Stimulated activated CD4-positive, alpha-beta T cell treated with anti-CD3 and anti-CD28 coated beads, Interleukin-12 subunit alpha, Interleukin-12 subunit beta, amount 100 ng/mL, for 24 hours (primary cell): ENCODE data around the gene MARCHF2.

Experiments
- DNase-seq, 2 experiments: peaks; one replicate each; pipeline ENCODE4 v3.0.0-alpha.2; 2020; ENCODE audit warnings: low read depth in 2 of 2

MARCHF2 gene

DNA sequence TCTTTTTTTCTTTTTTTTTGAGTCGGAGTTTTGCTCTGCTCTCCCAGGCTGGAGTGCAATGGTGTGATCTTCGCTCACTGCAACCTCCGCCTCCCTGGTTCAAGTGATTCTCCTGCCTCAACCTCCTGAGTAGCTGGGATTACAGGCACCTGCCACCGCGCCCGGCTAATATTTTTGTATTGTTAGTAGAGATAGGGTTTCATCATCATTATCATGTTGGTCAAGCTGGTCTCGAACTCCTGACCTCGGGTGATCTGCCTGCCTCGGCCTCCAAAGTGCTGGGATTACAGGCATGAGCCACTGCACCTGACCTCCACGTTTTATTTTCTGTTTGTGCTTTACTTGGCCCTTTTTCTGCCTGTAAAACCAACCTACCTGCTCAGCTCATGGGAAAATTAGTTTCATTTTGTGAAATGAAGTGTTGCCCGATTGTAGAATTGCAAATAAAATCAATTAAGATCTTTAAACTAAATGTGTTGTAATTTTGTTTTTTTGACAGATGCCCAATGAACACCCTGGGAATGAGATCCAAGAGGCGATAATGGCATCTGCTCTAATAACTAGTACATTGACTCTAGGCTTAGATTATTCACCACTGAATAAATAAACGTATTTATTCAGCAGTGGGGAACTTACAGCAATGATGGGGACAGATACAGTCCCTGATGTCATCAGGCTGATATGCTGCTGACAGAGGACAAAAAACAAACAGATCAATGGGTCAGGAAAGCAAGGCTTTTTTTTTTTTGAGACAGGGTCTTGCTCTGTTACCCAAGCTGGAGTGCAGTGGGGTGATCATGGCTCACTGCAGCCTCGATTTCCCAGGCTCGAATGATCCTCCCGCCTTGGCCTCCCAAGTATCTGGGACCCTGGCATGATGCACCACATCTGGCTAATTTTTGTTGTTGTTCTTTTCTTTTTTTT is 25.2 kb upstream of the MARCHF2 start:
- DNase-seq: no peak

DNA sequence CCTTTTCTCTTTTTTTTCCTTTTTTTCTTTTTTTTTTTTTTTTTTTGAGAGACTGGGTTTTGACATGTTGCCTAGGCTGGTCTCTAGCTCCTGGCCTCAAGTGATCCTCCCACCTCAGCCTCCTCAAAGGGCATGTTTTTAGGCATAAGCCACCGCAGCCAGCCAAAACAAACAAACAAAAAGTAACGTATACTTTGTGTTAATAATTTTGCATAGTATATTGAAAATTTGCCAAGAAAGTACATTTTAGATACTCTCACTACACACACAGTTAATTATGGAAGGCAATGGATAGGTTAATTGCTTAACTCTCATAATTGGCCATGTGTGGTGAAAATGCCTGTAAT is 24.5 kb upstream of the MARCHF2 start:
- no peak for DNase-seq

DNA sequence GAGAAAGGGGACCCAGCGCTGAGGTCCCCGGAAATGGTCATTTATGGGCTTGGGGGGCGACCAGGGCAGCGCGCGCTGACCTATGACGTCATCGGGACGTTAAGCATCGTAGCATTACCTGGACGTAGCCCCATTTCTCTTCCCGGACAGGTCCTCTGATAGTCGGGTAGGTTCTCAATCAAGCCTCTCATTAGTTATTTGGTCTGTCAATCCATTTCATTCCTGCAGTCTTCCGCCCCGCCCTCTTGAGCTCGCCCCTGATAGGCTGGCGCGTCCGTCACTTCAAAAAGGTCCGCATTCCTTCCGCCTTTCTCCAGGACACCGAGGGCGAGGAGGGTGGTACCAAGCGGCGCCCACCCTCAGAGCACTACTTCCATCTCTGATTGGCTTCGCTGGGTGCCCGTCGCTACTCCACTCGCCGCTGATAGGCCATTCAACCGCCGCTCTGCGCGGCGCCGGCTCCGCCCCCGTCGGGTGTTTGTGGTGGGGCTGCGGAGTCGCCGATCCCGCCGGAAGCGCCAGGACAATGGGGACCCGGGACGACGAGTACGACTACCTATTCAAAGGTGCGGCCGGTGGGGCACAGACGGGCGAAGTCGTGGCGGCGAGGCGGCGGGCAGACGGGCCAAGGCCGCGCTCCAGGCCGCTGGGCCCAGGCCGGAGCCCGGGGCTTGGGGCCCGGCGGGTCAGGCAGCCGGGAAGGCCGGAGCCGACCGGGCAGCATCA is 23.1 kb upstream of the MARCHF2 start, which contains the start of gene RAB11B:
Gene RAB11B (plus strand): TSS at position 470 of the 726 bp plus-strand sequence. CDS start 57 bp downstream, at position 527.
- DNase-seq: peak; percentile 95 to 98

DNA sequence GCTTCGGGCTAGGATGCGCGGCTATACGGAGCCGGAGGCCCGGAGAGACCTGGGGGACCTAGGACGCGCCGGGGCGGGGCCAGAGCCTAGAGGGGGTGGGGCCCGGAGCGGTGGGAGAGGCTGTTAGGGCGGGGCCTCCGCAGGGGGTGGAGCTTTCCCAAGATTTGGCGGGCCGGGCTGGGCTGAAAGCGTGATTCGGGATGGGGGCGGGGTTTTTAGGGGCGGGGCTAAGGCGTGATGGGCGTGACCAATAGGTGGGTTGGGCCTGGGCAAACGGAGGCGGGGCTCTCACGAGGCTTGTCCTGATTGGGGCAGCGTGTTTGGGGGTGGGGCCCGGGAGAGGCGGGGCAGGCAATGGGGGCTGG is 22.5 kb upstream of the MARCHF2 start:
- DNase-seq: peak; percentile 87 to 95

DNA sequence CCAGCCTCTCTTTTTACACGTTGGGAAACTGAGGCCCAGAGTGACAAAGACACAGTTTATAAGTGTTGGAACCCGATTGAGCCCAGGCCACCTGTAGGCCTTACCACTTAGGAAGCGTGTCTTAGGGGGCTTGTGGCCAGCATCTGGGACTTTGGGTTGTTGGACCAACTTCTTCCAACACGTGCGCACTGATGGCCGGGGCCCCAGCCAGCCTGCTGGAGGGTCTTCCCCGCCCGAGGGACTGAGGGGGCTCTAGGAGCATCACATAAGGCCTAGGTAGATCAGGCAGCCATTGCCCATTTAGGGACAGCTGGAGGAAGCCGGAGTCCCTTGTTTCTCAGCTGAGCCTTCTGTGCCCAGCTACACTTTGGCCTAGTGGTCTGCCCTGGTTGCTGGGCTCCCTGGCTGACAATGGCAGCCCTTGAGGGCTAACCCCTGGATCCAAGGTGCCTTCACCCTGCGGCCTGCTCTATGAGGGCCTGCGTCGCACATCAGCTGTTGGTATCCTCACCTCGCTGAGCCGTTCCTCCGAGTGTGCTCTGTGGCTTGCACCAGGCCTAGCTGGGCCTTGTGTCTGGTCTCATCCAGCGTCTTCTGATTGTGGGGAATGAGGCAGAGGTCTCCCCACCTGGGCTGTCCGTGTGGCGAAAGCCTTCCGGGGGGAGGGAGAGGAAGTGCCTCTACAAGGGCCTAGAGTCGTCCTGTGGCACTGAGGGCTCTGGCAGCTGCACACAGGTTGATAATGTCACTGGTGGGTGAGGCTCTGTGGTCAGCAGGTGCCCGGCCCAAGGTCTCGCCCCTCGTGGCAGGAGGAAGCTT is 21.7 kb upstream of the MARCHF2 start:
- no peak for DNase-seq

DNA sequence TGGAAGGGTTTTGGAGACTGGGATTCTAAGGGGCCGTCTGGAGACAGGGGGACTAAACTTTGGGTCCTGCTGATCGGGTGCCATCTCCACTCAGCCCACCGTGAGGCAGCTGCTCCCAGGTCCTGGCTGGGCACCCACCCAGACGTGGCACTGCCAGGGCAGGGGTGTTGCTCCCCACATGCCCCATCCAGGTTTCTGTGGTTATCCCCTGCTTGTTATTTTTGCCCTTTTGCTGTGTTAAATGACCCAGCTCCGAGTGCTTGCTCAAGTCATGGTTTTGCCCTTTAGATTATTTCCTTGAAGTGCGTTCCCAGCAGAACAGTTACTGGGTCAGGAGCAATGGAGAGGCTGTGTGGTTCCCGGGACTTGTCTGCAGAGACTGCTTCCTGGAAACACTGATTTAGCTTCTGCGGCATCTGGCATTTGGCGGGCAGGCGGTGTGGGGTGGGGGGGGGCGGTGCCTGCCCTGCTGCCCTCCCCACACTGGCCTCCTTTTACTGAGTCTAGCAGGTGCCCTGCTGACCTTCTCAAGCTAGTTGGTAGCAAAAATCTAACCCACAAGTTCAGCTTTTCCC is 21.0 kb upstream of the MARCHF2 start:
- DNase-seq: no peak

DNA sequence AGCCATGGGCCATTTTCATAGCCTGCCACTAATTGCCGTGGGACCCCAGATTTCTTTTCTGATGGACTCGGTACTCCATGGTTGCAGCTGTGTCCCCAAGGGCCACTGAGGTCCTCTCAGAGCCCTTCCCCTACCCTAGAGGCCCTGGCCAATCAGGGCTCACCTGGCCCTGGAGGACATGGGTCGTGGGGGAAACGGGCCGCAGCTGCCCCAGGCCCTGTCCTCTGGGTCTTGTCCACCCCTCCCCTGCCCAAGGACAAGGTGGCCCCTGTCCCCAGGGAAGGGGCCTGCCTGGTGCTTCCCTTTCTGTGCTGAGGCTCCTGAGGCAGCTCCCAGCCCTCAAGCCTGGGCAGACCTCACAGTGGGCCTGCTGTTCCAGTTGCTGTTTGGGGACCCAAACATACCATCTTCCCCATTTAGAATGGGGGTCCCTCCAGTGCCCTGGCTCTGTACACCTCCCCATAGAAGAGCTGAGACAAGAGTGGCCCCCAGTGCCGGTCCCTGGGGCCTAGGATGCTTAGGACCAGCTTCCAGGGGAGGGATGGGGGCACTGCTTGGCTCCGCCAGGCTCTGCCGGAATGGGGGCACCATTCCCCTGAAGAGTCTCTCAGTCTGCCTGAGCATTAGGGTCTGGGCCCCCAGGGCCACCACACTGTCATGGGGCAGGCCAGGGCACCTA is 19.8 kb upstream of the MARCHF2 start:
- DNase-seq: no peak

DNA sequence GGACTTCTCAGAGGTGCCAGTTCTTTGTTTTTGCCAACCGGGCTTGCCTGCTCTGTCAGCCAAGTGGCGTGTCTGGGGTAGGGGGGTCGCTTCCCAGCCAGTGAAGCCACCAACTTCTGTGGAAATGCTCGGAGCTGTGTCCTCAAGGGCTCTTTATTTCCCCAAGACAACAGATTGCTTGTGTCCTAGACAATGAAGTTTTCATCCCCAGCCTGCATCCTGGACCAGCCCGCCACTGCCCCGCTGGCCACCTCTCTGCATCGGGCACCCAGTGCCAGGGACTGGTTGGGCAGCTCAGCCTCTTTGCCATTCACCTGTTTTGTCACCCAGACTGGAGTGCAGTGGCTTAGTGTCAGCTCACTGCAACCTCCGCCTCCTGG is 19.2 kb upstream of the MARCHF2 start:
- DNase-seq: no peak

DNA sequence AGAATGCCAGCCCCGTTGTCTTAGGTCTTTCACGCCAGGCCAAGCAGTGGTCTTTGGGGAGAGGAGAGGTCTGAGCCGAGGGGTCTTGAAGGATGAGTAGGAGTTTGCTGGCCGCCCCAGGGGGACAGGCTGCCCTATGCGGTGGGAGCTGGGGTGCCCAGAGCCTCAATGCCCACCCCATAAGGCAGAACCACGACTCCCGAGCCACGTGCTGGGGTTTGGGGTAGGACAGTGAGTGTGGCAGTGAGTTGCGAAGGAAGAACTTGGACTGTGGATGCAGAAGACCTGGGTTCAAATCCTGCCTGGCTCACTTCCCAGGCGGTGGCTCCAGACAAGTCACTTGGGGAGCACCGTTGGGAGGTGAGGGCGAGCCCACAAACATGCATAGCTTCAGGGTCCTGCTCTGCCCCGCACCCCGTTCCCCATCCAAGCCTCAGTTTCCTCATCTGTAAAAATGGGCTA is 17.5 kb upstream of the MARCHF2 start:
- DNase-seq: no peak

DNA sequence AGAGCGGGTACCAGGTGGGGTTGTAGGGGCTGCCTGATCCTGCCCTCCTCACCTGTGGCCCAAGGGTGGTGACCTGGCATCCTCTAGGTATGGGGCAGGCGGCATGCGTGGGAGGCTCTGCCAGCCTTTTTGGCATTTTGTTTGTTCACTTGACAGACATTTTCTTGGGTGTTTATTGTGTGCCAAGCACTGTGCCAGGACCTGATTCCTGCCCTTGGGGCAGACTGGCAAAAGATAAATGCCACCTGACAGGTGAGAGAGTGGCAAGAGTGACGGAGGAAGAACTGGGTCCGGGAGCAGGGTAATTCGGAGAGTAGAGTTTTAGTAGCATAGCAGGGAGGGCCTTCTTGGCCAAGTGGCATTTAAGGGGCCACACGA is 16.9 kb upstream of the MARCHF2 start:
- no peak for DNase-seq

DNA sequence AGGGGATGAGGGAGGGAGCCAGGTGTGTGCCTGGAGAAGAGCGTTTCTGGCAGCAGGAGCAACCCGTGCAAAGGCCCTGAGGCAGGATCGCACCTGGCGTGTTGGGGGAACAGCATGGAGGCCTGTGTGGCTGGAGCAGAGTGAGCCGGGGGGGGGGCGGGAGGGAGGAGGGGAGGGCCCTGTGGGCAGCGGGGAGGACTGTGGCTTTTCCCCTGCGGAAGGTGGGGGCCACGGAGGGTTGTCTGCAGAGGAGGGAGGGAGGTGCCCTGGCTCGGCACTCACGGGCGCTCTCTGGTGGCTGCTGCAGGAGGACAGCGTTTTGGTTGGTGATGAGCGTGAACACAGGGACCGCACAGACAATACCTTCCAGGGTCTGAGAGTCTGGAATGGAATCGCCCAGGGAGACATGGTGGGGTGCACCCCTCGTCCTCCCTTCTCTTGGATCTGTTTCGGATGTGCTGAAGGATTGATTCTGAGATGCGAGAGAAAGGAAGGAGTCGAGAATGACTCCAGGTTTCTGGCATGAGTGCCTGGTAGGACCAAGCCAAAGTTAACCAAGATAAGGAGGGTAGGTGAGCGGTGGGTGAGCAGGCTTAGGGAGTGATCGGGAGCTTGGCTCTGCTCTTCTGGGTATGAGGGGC is 16.4 kb upstream of the MARCHF2 start:
- DNase-seq: peak; percentile 35 to 57

DNA sequence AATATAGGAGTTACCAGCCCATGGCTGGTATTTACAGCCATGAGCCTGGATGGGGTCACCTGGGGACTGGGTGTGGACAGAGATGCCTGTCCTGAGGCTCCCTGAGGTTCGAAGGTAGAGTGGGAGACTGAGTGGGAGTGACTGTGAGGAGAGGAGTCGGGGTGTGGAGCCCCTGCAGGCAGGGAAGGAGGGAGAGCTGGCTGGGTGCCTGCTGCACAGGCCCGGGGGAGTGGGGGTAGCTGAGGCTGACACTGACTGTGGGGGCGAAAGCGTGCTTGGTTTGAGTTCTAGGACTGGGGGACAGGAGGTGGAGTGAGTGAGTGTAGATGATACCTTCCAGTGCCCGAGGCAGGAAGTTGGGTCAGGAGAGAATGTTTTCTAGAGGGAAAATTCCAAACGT is 15.8 kb upstream of the MARCHF2 start:
- DNase-seq: no peak

DNA sequence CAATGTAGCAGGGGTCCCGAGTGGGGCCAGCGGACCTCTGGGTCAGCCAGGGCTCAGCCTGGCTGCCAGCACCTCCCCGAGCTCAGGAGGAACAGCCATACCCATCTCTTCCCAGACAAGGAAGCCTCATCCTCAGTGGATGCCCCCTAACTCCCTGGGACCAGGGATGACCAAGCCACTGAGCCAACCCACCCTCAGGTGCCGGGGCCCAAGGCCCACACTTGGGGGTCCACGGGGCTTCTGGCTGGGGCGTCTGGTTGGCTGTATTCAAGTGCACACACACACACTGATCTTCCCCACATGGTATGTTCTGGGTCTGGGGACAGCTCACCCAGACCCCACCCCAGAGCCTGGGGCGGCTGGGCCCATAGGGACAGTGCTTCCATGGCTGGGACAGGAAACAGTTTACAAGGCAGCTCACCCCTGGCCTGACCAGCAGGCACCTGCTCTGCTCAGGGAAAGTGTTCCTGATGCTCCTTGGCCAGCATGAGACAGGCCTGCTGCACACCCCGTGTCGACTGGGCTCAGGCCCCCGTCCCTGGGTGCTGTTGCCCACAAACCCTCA is 15.3 kb upstream of the MARCHF2 start:
- DNase-seq: no peak

DNA sequence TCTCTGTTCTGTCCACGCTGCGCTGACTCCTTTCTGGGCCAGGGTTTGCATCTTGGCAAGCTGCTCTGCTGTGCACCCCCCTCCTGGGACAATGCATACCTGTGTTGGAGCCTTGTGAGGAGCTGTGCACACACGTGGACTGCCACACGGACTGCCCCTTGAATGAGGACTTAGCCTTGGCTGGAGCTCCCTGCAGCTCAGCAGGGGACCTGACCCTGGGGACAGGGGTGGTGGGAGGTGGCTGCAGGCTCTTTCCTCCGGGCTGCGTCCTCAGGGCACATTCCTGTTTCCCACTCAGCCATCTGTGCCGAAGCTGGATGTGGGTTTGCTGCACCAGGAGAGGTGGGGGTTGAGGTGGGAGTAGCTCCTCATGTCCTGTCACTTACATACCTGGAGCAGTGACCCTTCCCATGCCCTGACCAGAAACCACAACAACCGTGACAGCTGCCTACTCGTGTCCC is 14.8 kb upstream of the MARCHF2 start:
- no peak for DNase-seq

DNA sequence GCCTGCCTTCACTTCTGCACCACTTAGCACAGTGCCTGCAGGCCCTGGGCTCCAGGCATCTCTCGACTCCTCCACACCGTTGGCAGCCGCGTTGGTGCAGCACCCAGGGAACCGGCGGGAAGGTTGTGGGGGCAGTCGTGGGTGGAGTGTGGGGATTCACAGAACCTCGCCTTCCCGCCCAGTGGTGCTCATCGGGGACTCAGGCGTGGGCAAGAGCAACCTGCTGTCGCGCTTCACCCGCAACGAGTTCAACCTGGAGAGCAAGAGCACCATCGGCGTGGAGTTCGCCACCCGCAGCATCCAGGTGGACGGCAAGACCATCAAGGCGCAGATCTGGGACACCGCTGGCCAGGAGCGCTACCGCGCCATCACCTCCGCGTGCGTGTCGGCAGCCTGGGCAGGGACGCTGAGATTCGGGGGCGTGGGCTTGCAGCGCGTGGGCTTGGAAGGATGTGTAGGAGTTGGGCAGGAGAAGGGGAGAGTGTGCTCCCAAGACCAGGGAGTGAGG is 13.4 kb upstream of the MARCHF2 start:
- no peak for DNase-seq

DNA sequence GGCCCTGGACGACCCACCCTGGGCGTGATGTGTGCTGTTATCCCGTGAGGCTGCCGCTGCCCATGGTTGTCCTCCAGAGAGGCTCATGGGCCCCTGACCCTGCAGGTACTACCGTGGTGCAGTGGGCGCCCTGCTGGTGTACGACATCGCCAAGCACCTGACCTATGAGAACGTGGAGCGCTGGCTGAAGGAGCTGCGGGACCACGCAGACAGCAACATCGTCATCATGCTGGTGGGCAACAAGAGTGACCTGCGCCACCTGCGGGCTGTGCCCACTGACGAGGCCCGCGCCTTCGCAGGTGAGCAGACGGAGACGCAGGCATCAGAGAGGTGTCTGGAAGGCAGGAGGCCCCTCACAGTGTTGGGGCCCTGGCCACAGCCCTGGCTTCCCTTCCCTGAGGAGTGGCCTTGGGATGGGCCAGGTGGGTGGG is 11.1 kb upstream of the MARCHF2 start:
- no peak for DNase-seq

DNA sequence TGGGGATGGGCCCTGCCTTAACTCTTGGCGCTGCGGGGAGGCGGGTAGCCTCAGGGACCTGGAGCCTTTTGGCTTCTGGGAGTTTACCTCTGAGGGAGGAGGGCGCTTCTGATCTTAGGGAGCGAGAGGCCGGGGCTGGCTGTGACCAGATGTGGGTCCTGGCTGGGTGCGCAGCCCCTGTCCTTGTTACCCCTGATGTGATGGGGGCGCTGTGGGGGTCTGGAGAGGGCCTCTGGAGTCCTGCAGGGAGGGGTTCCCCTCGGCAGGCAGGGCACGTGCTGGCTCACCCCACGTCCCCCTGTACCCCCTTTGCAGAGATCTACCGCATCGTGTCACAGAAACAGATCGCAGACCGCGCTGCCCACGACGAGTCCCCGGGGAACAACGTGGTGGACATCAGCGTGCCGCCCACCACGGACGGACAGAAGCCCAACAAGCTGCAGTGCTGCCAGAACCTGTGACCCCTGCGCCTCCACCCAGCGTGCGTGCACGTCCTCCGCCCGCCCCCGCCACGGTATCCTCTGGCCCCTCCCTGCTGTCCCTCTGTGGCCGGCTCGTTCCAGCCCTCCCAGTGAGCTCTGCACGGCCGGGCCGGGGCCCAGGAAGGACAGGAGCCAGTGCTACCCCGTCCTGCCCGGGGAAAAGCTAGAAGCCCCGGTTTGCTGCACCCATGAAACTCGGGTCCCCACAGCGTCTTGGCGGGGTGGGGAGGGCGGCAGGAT is 9.8 kb upstream of the MARCHF2 start:
- DNase-seq: no peak

DNA sequence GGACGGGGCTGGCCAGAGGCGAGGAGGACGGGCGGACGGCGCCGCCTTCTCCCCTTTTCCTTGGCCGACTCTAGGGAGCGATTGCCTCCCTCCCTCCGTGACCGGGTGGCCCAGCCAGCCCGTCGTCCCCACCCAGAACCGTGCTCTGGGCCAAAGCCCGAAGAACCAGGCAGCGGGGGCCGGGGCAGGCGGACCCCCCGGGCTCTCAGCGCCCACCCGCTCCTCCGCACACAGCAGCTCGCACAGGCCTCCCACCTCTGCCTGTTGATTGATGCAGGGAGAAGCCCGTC is 9.3 kb upstream of the MARCHF2 start:
- DNase-seq: no peak

DNA sequence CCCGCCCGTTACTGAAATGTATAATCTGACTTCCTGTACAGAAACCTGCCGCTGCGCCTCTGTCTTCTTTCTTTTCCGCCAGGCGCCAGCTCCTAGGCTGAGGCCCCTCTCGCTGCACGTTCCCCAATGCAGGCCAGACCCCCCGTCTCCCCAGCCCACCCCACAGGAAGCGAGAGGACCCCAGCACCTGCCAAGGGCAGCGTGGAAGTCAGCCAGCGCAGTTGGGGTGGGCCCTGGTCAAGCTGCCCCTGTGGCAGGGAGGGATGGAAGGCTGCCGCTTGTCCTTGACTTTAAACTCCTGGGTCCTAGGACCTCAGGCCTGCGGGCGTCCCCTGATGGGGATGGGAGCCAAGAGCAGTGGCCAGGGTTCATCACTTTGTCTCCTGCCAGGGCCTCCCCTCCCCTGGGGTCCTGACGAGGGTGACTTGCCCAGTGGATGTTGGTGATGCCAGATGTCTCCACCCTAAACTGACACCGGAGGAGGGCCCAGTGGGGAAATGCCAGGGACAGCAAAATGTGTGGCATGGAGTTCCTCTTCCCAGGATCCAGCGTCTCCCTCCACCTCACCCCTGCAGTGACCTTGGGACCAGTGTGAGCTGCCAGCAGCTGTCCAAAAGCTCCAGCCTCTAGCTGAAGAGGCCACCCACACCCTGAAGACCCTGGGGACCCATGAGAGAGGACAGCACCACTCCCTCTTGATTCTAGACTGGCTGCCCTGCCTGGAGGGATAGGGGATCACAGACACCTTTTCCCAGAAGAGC is 8.5 kb upstream of the MARCHF2 start:
- DNase-seq: no peak
